HepG2 (cell line): ENCODE results near the gene CIAO2B. TPM values are rescaled to one million over a fixed set of nuclear protein-coding genes. Genes with fewer than 3 reads are reported as not detected.

ENCODE experiments used
- ATF6 ChIP-seq: sonication (generic); formaldehyde crosslinking; conservative IDR thresholded peaks from 2 replicates; pipeline ENCODE4 v1.4.0; 2020; ENCODE audit warnings: missing genetic modification reagents
- CEBPG ChIP-seq: IDR thresholded peaks from 2 replicates; pipeline ENCODE4 v1.6.1; 2016
- FOXJ3 ChIP-seq: sonication (generic); formaldehyde crosslinking; IDR thresholded peaks from 2 replicates; pipeline ENCODE4 v1.4.0; 2020; ENCODE audit warnings: missing genetic modification reagents, mild to moderate bottlenecking, borderline replicate concordance
- FOXO1 ChIP-seq: sonication (generic); formaldehyde crosslinking; IDR thresholded peaks from 2 replicates; pipeline ENCODE4 v1.4.0; 2020; ENCODE audit warnings: missing genetic modification reagents
- FOXP4 ChIP-seq: sonication (generic); formaldehyde crosslinking; IDR thresholded peaks from 2 replicates; pipeline ENCODE4 v1.4.0; 2020; ENCODE audit warnings: missing genetic modification reagents
- HIVEP1 ChIP-seq: sonication (generic); formaldehyde crosslinking; IDR thresholded peaks from 2 replicates; pipeline ENCODE4 v1.4.0; 2020; ENCODE audit warnings: mild to moderate bottlenecking, missing genetic modification reagents
- LCORL ChIP-seq, 2 experiments: fragments of 450-650 bp in 1 of 2; sonication (generic) in 1 of 2; formaldehyde crosslinking in 1 of 2; IDR thresholded peaks; 2 replicates each; pipeline versions ENCODE4 v1.5.0 to v1.6.1; 2017 to 2020; ENCODE audit warnings: antibody characterized with exemption in 1 of 2, missing genetic modification reagents in 1 of 2
- MTA1 ChIP-seq: sonication (generic); formaldehyde crosslinking; IDR thresholded peaks from 2 replicates; pipeline ENCODE4 v1.4.0; 2020; ENCODE audit warnings: missing genetic modification reagents, mild to moderate bottlenecking, borderline replicate concordance
- NFRKB ChIP-seq: fragments of 450-650 bp; IDR thresholded peaks from 2 replicates; pipeline ENCODE4 v1.6.1; 2017
- NKX3-1 ChIP-seq: sonication (generic); formaldehyde crosslinking; IDR thresholded peaks from 2 replicates; pipeline ENCODE4 v1.5.0; 2020; ENCODE audit warnings: missing genetic modification reagents
- PRDM10 ChIP-seq: sonication (generic); formaldehyde crosslinking; IDR thresholded peaks from 2 replicates; pipeline ENCODE4 v1.4.0; 2020; ENCODE audit warnings: low read depth, missing genetic modification reagents
- SAP130 ChIP-seq: IDR thresholded peaks from 2 replicates; pipeline ENCODE4 v1.6.1; 2016; ENCODE audit warnings: low read depth
- TCF12 ChIP-seq, 2 experiments: fragments of 450-650 bp in 1 of 2; sonication (generic) in 1 of 2; formaldehyde crosslinking in 1 of 2; IDR thresholded peaks; 2 replicates each; pipeline versions ENCODE4 v1.6.1 to v1.8.0; 2017 to 2022; ENCODE audit warnings: antibody characterized with exemption in 1 of 2, mild to moderate bottlenecking in 1 of 2, missing genetic modification reagents in 1 of 2, moderate library complexity in 1 of 2
- TEAD2 ChIP-seq: sonication (generic); formaldehyde crosslinking; IDR thresholded peaks from 2 replicates; pipeline ENCODE4 v1.9.0; 2021; ENCODE audit warnings: missing genetic modification reagents
- ZNF547 ChIP-seq: sonication (generic); formaldehyde crosslinking; IDR thresholded peaks from 2 replicates; pipeline ENCODE4 v1.5.1; 2020; ENCODE audit warnings: mild to moderate bottlenecking, missing genetic modification reagents
- ZNF691 ChIP-seq: sonication (generic); formaldehyde crosslinking; IDR thresholded peaks from 2 replicates; pipeline ENCODE4 v1.4.0; 2020; ENCODE audit warnings: missing genetic modification reagents, low read depth, mild to moderate bottlenecking, borderline replicate concordance
- ZNF761 ChIP-seq: sonication (generic); formaldehyde crosslinking; conservative IDR thresholded peaks from 2 replicates; pipeline ENCODE4 v1.4.0; 2020; ENCODE audit warnings: mild to moderate bottlenecking, missing genetic modification reagents
- ZNF775 ChIP-seq: sonication (generic); formaldehyde crosslinking; IDR thresholded peaks from 2 replicates; pipeline ENCODE4 v1.4.0; 2020; ENCODE audit warnings: missing genetic modification reagents, mild to moderate bottlenecking, moderate library complexity, borderline replicate concordance
- polyA plus RNA-seq, 8 experiments: library from polyadenylated mRNA; depleted of rRNA in 3 of 8; stranded (reverse) in 7 of 8; unstranded in 1 of 8; fragments of >200 nt; fragmentation: Illumina TruSeq in 4 of 8; extraction: Trizol in 4 of 8; gene quantifications; 2 replicates each; pipeline versions ENCODE4 v1.2.1 to v1.2.3, GENCODE V29; 2011 to 2016; ENCODE audit warnings: low read depth in 4 of 8, missing spikeins in 1 of 8, mixed read lengths in 1 of 8; ENCODE audit not compliant: insufficient read depth in 1 of 8
- total RNA-seq, 5 experiments: library from RNA; depleted of rRNA; stranded (reverse); fragments of >200 nt; fragmentation: Illumina TruSeq; extraction: Trizol; gene quantifications; 2 replicates each; pipeline ENCODE4 v1.2.3, GENCODE V29; 2016; ENCODE audit warnings: low read depth in 1 of 5

CIAO2B gene
- total and polyA plus RNA-seq, 2 of the 13 experiments (the other 11 are each of a cell fraction or from before 2014, with no cell fraction given), result 157 to 293 TPM

- no peak for TF ChIP-seq ATF6 (CRISPR knock-in tag)
- TF ChIP-seq ZNF761 (CRISPR knock-in tag), result no peak; the same call in 1 of the 2 replicates
- TF ChIP-seq ZNF547 (CRISPR knock-in tag), result no peak
- no peak; the same call in 1 of the 2 replicates for TF ChIP-seq HIVEP1 (CRISPR knock-in tag)
- TF ChIP-seq FOXJ3 (CRISPR knock-in tag), result peak; percentile 92; the same call in 1 of the 2 replicates
- TF ChIP-seq FOXP4 (CRISPR knock-in tag), result peak; percentile 87
- TF ChIP-seq TEAD2 (CRISPR knock-in tag), result no peak
- peak; percentile 69 for TF ChIP-seq LCORL (IDR thresholded peaks at IDR 0.05)
- peak; percentile 78 for TF ChIP-seq LCORL (CRISPR knock-in tag; IDR thresholded peaks at IDR 0.05)
- peak; percentile 71; the same call in 1 of the 2 replicates for TF ChIP-seq CEBPG (CRISPR knock-in tag)
- no peak for TF ChIP-seq ZNF691 (CRISPR knock-in tag)
- peak; percentile 92 for TF ChIP-seq FOXO1 (CRISPR knock-in tag)
- TF ChIP-seq NKX3-1 (CRISPR knock-in tag), result no peak
- no peak for TF ChIP-seq NFRKB
- TF ChIP-seq SAP130 (CRISPR knock-in tag), result peak; percentile 83
- TF ChIP-seq MTA1 (CRISPR knock-in tag), result no peak
- no peak for TF ChIP-seq ZNF775
- no peak; the same call in 1 of the 2 replicates for TF ChIP-seq PRDM10 (CRISPR knock-in tag)
- TF ChIP-seq TCF12 (IDR thresholded peaks at IDR 0.05), result no peak
- no peak; the same call in 1 of the 2 replicates for TF ChIP-seq TCF12 (CRISPR knock-in tag; IDR thresholded peaks at IDR 0.05)
These were observed 28.3 kb downstream of the CIAO2B start (continued) for GRCh38 chr16:66905633-66906539.
